Bronchial epithelial cell (primary cell): ENCODE measurements around the gene OR52E2. TPM values are rescaled to one million over a fixed set of nuclear protein-coding genes. Genes with fewer than 3 reads are reported as not detected.
A peak's percentile ranks its signal among the peaks of the same experiment; 100 is the strongest.
"Not testable (repeated sequence)": the region's sequence is repeated elsewhere in the genome, so short reads cannot be mapped to it uniquely, and the experiment has no call there.

Source experiments
- DNase-seq: peaks from one replicate; pipeline ENCODE4 v3.0.0-alpha.2; 2010; ENCODE audit warnings: low read depth
- FAIRE-seq: peaks from 2 replicates; lab custom pipeline; 2011; peaks lifted over from hg19 to GRCh38; lab: Jason Lieb, UNC
- H3K27me3 ChIP-seq: 2 replicates; pipeline ENCODE4 v1.5.1; 2011; ENCODE audit warnings: low read length; ENCODE audit not compliant: control insufficient read depth, insufficient read depth
- H3K36me3 ChIP-seq: 2 replicates; pipeline ENCODE4 v1.5.1; 2011; ENCODE audit warnings: low read length; ENCODE audit not compliant: control insufficient read depth, insufficient read depth
- H3K4me3 ChIP-seq: 2 replicates; pipeline ENCODE4 v1.5.1; 2011; ENCODE audit warnings: mild to moderate bottlenecking, low read depth, low read length, control low read depth
- total RNA-seq: library from RNA; depleted of rRNA; stranded (reverse); fragments of >200 nt; gene quantifications from 2 replicates; pipeline ENCODE4 v1.2.1, GENCODE V29; 2014
- TF ChIP-seq, protein P1 (sequence below): IDR thresholded peaks from 2 replicates; pipeline ENCODE4 v1.5.1; 2011; ENCODE audit warnings: mild to moderate bottlenecking, moderate library complexity, low read length, control low read depth, inconsistent platforms; ENCODE audit not compliant: insufficient read depth, severe bottlenecking

The OR52E2 gene
- total RNA-seq, 1 donor from 2014 or later, result not detected

DNA sequence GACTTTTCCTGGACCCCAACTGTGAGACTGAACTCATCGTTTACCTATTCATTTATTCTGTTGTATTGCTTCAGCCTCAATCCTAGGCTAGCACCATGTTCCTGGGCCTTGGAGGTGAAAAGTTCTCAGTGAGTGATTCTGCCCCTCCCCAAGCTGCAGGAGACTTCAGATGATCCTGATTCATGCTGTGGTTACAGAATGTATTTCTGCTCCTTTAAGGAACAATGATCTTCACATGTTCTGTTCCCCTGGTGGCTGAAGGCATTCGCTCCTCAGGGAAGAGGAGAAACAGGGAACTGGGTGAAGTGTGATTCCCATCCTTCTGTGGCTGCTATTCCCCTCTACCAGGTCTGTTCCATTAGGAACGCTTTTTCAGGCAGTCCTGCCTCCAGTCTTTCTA lies 12.4 kb upstream of the OR52E2 start:
- FAIRE-seq (no peak), DNase-seq (peak; percentile 3)
- TF ChIP-seq, protein P1, sequence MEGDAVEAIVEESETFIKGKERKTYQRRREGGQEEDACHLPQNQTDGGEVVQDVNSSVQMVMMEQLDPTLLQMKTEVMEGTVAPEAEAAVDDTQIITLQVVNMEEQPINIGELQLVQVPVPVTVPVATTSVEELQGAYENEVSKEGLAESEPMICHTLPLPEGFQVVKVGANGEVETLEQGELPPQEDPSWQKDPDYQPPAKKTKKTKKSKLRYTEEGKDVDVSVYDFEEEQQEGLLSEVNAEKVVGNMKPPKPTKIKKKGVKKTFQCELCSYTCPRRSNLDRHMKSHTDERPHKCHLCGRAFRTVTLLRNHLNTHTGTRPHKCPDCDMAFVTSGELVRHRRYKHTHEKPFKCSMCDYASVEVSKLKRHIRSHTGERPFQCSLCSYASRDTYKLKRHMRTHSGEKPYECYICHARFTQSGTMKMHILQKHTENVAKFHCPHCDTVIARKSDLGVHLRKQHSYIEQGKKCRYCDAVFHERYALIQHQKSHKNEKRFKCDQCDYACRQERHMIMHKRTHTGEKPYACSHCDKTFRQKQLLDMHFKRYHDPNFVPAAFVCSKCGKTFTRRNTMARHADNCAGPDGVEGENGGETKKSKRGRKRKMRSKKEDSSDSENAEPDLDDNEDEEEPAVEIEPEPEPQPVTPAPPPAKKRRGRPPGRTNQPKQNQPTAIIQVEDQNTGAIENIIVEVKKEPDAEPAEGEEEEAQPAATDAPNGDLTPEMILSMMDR, result no peak

DNA sequence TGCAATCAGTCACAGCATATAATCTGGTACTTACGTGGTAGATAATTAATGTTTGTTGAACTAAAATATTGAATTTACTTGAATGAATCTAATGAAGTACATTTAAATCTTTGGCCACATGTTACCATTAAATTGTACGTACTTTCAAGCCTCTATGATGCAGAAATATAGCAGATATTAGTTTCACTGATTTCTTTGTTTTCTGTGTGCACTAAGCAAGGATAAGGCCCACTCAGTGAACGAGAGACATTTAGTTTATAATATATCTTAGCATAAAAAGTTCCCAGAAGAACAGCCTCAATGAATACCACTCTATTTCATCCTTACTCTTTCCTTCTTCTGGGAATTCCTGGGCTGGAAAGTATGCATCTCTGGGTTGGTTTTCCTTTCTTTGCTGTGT lies 9.8 kb upstream of the OR52E2 start, which contains the start of gene OR52E1:
Gene OR52E1, plus strand, starts transcription at position 301 of the 400 bp plus-strand sequence.
- no peak for FAIRE-seq
- H3K27me3 ChIP-seq, result no peaks in the 10 kb centered on the region
- H3K4me3 ChIP-seq, result no peak within 1 kb of the TSS
- TF ChIP-seq, protein P1, result no peak
- DNase-seq, result no peak
- H3K36me3 ChIP-seq, result no peaks in the 10 kb centered on the region

More for the DNA sequence above, 12.4 kb upstream of the OR52E2 start:
- no peaks in the 10 kb centered on the region for H3K27me3 ChIP-seq
- H3K4me3 ChIP-seq, result no peak overlapping the region
- H3K36me3 ChIP-seq, result no peaks in the 10 kb centered on the region

DNA sequence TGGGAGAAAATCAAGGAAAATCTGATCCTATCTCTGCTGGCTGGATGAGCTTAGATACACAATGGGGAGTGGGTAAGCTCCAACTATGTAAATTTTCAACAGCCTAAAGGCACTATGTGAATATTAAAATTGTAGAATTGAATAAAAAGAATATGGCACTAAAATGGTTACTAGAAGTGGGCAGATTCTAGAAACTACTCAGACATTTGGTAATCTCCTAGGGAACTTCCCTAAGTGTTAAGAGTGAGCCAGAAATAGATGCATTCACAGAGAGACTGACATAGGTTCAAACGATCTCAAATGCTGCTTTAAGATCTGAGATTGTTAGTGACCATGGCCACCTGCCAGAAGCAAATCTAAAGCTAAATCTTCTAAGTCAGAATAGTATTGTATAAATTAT lies 5.6 kb upstream of the OR52E2 start:
- FAIRE-seq (no peak), DNase-seq (no peak)
- H3K36me3 ChIP-seq, result no peaks in the 10 kb centered on the region
- no peaks in the 10 kb centered on the region for H3K27me3 ChIP-seq
- H3K4me3 ChIP-seq, result no peak overlapping the region
- TF ChIP-seq, protein P1, result no peak

DNA sequence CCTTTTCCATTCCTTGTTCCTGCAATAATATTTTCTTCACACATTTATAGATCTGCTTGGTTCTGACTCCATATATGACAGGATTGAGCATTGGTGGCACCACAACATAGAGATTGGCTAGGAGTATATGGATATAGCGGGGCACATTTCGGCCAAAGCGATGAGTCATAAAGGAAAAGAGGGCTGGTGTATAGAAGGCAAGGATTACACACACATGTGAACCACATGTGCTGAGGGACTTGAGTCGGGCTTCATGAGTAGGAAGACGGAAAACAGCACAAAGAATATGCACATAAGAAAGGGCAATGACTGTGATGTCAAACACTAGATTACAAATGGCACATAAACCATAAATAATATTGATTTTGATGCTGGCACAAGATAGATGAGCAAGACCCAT lies 748 bp downstream of the OR52E2 start:
- not testable (repeated sequence) for H3K4me3 ChIP-seq, DNase-seq, H3K36me3 ChIP-seq, H3K27me3 ChIP-seq, FAIRE-seq

DNA sequence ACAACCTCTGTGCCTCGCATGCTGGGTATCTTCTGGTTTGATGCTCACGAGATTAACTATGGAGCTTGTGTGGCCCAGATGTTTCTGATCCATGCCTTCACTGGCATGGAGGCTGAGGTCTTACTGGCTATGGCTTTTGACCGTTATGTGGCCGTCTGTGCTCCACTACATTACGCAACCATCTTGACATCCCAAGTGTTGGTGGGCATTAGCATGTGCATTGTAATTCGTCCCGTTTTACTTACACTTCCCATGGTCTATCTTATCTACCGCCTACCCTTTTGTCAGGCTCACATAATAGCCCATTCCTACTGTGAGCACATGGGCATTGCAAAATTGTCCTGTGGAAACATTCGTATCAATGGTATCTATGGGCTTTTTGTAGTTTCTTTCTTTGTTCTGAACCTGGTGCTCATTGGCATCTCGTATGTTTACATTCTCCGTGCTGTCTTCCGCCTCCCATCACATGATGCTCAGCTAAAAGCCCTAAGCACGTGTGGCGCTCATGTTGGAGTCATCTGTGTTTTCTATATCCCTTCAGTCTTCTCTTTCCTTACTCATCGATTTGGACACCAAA lies 12.6 kb downstream of the OR52E2 start:
- peak; percentile 80 for FAIRE-seq
- Histone ChIP-seq H3K27me3 (no peaks in the 10 kb centered on the region), H3K36me3 (no peaks in the 10 kb centered on the region), H3K4me3 (no peak overlapping the region)
- TF ChIP-seq, protein P1, result no peak
- DNase-seq, result no peak

DNA sequence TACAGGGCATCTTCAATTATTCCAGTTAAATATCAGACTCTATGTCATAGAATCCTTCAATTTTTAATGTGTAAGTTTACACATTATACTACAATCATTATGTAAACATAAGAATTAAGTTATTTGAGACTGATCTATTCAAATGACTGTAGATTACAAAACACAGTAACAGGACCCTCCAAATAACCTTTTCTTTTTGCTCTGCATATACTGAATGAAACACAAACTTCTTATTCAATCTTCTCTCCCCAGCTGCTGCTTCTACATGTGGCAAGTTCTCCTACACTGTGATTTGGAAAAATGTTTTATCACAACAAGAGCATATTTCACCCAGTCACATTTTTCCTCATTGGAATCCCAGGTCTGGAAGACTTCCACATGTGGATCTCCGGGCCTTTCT lies 13.2 kb downstream of the OR52E2 start, which contains the start of gene OR52J3:
Gene OR52J3, plus strand, starts transcription at position 301 of the 400 bp plus-strand sequence. Its CDS starts 0 bp downstream, at position 301.
- FAIRE-seq, result no peak

More for the DNA sequence above, 13.2 kb downstream of the OR52E2 start, which contains the start of gene OR52J3:
- Histone ChIP-seq H3K4me3 (no peak within 1 kb of the TSS), H3K27me3 (no peaks in the 10 kb centered on the region), H3K36me3 (no peaks in the 10 kb centered on the region)
- no peak for DNase-seq
- TF ChIP-seq, protein P1, result no peak
